Hepatic stellate cell (primary cell): ENCODE measurements around the gene GRAMD1A.
A peak's percentile ranks its signal among the peaks of the same experiment; 100 is the strongest.
"Not testable (repeated sequence)": the region's sequence is repeated elsewhere in the genome, so short reads cannot be mapped to it uniquely, and the experiment has no call there.

Source experiments
- DNase-seq: peaks from one replicate; pipeline ENCODE4 v3.0.0; 2011; ENCODE audit warnings: low spot score

GRAMD1A gene

DNA sequence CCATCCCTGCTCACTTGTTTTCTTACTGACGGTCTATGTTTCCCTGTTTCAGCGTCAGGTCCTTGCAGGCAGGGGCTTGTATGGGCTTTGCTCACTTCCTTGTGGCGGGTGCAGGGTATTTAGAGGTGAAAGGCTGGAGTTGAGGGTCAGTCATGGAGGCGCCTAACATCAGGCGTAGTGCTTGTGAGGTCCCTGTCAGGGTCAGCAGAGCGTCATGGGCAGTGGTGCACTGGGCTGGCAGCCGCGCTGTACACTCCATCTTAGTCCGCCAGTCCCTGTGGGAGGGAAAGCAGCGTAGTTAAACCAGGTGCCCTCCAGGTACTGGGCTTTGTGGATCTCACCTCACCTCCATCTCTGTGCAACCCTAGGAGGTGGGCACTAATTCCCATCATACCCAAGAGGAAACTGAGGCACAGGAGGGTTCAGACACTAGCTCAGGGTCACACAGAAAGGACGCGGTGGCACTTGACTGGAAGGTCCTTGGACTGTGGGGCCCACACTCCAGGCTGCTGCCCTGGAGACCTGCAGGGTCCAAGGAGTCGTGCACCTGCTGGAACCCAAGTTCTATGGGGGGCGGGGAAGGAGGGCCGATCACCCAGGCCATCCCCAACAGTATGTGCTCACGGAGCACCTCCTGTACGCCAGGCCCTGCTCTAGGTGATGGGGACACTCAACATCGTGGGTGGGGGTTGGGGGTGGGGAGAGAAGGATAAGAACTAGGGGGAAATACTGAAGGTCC is 4.6 kb downstream of the GRAMD1A start:
- no peak for DNase-seq

DNA sequence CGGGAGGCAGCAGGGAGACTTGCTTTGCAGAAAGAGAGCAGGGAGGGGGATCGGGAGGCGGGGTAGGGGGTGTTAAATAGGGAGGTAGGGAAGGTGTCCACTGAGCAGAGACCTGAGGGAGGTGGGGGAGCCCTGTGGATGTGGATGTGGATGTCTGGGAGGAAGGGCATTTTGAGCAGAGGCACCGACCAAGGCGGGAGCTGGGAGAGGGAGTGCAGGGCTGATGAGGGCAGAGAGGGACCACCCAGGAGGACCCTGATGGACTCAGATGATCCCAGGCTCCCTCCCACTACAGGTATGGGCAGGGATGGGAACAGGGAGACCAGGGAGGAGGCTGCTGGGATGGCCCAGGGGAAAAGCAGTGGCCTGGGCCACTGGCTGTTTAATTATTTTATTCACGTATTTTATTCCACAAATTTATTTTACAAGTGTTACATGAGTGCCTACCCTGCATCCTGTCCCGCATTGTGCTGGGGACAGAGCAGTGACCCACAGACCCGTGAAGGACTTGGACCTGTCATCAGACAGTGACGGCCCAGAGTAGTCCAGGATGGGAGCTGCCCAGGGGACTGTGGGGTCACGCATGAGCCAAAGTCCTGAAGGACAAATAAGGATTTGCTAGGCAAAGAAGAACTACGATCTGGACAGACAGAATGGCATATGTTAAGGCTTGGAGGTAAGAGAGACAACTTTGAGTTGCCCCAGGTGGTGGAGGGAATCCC is 5.3 kb downstream of the GRAMD1A start:
- DNase-seq: no peak

DNA sequence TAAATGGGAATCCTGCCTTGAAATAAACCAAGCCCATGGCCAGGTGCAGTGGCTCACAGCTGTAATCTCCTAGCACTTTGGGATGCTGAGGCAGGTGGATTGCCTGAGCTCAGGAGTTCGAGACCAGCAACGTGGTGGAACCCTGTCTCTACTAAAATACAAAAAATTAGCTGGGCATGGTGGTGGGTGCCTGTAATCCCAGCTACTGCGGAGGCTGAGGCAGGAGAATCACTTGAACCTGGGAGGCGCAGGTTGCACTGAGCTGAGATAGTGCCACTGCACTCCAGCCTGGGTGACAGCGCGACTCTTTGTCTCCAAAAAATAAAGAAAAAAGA is 5.9 kb downstream of the GRAMD1A start:
- not testable (repeated sequence) for DNase-seq

DNA sequence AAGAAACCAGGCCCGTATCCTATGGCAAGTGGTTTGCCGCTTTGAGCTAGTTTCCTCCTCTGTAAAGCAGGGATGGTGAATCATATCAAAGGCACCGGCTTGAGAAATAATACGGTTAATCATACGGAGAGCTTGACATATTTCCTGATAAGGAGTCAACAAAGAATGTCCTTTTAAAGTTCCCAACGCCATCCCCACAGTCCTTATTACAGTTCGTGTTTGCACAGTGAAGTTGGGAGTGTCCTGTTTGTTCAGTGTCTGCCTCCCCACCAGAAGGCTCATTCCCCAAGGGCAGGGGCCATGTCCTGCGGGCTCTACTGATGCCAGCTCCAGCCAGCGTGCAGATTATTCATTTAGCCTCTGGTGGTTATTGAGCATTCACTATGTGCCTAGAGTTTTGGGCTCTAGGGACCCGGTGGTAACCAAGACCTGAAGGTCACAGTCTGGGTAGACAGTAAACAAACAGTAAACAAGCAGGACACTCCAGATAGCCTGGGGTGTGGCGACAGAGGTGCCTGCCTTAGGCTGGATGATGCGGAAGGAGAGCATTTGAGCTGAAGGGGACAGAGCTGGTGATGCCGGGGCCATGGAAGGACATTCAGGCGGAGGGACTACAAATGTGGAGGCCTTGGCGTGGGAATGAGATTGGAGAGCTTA is 6.3 kb downstream of the GRAMD1A start:
- DNase-seq: peak; percentile 85

DNA sequence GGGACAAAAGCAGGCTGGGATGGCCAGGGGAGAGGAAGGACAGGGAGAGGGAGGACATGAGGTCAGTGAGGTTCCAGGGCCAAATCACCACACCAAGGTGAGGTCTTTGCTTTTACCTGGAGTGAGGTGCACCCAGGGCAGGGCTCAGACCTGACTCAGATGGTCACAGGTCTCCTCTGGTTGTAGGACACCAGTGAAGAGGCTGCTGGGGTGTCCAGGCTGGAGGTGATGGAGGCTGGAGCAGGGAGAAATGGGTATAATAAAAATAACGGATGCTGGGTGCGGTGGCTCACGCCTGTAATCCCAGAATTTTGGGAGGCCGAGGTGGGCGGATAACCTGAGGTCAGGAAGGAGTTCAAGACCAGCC is 6.9 kb downstream of the GRAMD1A start:
- no peak for DNase-seq

DNA sequence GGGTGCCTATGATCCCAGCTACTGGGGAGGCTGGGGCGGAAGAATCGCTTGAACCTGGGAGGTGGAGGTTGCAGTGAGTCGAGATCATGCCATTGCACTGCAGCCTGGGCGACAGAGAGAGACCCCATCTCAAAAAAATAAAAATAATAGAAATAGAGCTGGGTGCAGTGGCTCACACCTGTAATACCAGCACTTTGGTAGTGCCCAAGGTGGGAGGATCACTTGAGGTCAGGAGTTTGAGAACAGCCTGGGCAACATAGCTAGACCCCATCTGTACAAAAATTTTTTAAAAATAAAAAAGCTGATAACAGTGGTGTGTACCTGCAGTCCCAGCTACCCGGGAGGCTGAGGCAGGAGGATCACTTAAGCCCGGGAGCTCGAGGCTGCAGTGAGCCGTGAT is 7.3 kb downstream of the GRAMD1A start:
- not testable (repeated sequence) for DNase-seq

DNA sequence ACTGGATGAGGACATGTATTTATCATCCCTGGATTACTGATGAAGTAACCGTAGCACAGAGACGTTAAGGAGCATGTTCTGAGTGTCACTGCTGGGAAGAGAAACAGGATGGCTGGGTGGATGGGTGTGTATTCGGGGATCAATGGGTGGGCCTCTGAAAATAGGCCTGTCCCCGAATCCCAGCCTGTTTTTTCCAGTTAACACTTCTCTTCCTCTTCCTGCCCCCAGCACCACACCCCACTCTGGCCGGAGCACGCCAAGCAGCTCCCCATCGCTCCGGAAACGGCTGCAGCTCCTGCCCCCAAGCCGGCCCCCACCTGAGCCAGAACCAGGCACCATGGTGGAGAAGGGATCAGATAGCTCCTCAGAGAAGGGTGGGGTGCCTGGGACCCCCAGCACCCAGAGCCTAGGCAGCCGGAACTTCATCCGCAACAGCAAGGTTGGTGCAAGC is 8.8 kb downstream of the GRAMD1A start:
- DNase-seq: no peak

DNA sequence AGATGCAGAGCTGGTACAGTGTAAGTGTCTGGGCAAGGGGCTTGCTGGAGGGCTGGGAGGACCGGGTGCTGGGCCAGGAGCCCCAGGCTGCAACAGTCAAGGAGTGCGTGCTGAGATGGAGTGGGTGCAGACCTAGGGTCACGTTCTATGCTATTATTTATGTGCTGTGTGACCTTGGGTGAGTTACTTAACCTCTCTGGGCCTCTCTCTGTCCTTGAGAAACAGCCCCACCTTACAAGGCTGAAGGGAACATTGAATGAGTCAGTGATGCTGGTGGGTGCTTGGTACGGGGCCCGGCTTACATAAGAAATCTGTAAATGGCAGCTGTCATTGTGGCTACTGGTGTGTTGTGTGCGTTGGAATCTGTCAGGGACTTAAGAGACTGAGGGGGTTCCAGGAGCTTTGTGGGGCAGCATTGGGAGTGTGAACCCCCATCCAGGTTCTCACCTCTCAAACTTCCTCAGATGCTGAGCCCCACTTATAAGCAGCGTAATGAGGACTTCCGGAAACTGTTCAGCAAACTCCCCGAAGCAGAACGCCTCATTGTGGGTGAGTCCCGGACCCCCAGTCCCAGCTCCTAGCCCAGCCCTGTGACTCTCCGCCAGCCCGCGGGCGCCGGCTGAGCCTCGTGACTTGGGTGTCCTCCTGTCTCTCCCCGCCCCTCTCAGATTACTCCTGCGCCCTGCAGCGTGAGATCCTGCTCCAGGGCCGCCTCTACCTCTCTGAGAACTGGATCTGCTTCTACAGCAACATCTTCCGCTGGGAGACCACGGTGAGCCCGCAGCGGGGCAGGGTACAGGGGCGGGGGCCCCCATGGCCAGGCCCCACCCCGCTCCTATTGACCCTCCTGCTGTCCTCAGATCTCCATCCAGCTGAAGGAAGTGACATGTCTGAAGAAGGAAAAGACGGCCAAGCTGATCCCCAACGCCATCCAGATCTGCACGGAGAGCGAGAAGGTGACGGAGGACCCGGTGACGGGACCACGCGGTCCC is 9.6 kb downstream of the GRAMD1A start:
- no peak for DNase-seq

DNA sequence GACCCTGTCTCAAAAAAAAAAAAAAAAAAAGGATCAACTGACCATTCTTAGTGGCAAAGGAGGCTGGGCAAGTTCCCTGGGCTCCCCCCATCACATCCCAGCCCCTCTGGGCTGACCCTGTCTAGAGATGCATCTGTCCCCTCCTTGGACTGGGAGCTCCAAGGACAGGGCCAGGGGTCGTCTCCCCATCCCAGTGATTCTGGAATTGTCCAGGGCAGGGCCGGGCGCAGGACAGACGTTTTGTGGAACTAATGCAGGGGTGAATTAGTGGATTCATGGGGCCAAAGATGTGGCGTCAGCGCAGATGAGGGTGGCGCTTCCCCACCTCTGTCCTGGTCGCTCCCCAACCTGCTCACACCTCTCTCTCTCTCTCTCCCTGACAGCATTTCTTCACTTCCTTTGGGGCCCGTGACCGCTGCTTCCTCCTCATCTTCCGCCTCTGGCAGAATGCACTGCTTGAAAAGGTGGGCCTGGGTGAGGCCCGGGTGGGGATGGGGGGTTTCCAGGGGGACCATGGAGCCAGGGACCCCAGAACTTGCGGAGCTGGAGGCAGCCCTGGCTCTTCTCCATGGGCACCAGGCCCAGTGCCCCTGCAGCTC is 11.1 kb downstream of the GRAMD1A start:
- DNase-seq: no peak

DNA sequence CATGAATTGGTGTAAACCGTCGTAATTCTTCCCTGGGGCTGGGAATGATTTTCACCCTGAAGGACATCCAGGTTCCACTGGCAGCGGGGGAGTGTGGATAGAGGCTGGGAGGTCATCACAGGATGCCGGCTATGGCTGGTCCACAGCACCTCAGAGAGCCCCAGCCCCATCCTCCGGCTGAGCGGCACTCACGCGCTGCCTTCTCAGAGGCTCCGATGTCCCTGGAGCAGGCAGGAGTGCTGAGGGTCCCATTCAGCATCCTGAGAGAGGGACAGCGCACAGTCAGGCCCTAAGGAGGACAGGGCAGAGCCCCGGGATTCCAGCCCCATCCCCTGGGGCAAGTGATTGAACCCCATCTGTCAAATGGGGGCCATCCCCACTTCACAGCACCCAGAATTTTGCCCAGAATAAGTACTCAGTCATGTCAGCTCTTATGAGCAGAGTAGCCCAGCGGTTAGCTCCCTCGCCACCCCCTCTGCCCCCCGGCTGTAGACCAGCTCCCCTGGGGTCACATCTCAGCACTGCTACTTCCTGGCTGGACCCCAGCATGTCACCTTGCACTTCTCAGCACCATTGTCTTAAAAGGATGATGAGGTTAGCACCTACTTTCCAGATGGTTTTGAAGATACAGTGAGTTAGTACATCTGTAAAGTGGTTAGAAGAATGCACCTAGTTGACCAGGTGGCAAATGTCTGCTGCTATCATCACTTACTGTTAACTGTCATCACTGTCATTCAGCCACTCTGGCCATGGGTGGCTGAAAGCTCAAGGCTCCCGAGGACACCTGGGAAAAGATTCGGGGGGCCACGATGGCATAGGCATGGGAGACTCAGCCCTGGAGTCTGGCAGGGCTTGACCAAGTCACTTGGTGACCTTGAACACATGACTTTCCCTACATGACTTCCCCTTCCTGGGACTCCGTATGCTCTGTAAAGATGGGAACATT is 11.9 kb downstream of the GRAMD1A start:
- no peak for DNase-seq

DNA sequence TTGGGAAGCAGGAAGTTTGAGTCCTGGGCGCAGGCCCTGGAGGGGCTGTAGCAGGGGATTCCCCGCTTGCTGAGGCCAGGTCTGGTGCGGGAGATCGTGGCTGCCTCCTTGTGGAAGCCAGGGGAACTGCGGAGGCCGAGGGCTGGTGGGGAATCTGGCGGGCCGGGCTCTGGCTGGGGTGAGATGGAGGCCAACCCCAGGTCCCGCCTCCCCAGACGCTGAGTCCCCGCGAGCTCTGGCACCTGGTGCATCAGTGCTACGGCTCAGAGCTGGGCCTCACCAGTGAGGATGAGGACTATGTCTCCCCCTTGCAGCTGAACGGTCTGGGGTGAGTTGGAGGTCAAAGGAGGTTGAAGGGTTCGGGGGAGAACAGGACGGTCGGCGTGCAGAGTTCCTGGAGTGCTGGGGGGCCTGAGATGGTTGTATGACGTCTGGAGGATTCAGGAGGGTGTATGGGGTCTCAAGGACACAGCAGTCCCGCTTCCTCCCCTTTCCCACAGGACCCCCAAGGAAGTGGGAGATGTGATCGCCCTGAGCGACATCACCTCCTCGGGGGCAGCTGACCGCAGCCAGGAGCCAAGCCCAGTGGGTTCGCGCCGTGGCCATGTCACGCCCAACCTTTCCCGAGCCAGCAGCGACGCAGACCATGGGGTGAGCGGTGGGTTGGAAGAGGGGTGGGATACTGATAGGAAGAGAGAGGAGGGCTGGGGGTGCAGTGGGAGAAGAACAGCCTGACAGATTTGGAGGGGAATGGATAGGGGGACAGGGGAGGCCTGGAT is 13.1 kb downstream of the GRAMD1A start:
- DNase-seq: peak; percentile 86

DNA sequence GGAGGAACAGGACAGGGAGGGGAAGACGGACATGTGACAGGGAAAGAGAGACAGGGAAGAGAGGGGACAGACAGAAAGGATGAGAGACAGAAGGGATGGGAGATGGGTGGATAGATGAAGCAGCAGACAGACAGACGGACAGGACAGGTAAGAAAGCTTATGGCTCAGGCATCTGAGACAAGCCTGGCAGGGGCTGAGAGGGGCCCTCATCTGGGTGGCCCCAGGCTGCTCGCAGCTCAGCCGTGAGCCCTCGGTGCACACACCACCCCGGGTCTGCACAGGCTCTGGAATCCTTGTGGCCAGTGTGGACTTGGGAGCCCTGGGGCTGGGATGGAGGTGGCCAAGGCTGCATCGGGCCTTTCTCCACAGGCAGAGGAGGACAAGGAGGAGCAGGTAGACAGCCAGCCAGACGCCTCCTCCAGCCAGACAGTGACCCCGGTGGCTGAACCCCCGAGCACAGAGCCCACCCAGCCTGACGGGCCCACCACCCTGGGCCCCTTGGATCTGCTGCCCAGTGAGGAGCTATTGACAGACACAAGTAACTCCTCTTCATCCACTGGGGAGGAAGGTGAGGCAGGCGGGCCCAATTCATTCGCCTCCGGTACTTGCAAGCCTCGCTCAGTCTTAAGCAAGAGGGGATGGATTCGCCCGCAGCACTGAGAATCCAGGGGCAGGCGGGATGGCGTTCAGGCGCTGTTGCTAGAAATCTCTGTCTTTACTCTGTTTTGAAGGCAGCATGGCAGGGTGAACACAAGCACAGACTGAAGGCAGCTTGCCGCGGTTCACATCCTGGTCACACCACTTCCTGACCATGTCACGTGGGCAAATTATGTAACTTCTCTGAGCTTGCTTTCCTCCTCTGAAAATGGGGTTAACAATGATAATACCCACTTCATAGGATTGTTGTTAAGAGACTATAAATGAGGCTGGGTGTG is 14.0 kb downstream of the GRAMD1A start:
- no peak for DNase-seq

DNA sequence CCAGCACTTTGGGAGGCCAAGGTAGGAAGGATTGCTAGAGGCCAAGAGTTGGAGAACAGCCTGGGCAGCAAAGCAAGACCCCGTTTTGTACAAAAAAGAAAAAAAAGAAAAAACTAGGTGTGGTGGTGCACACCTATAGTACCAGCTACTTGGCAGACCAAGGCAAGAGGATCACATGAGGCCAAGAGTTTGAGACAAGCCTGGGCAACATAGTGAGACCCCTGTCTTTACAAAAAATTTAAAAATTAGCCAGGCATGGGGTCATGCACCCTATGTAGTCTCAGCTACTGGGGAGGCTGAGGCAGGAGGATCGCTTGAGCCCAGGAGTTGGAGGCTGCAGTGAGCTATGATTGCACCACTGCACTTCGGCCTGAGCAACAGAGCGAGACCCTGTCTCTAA is 14.7 kb downstream of the GRAMD1A start:
- not testable (repeated sequence) for DNase-seq

DNA sequence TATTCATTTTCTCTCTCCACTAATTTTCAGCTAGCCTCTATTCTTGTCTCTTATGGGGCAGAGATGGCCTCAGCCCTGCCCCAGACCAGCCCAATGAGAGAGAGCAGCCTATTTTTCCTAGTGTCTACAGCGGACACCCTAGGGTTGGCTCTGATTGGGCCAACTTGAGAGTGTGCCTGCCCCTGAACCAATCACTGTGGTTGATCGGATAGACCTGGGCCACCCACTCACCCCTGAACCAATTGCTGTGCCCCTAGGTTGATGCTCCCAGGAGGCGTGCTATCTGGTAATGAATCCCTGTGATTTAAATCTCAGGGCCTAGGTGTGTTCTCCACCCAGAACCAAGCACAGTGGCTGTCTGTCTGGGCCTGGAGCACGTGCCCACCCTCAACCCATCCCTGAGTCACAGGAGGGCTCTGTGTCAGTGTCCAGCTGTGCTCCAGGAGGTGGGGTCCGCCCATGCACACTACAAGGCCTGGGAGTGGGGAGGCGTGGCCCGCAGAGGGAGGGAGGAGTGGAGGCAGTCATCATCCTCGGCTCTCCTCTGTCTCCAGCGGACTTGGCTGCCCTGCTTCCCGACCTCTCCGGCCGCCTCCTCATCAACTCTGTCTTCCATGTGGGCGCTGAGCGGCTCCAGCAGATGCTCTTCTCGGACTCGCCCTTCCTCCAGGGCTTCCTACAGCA is 15.3 kb downstream of the GRAMD1A start:
- DNase-seq: peak; percentile 77

DNA sequence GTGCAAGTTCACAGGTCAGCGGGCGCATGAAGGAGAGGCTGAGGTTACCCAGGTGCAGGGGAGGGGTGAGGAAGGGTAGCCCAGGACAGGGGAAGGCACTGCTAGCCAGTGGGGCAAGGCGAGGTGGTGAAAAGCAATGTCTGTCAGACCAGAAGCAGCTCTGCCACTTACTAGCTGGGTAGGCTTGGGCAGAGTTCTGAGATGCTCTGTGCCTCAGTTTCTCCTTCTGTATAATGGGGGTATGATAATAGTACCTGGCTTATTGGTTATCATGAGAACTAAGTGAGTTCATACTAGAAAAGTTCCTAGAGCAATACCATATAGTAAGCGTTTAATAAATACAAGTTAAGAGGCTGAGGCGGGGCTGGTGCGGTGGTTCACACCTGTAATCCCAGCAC is 15.8 kb downstream of the GRAMD1A start:
- no peak for DNase-seq

DNA sequence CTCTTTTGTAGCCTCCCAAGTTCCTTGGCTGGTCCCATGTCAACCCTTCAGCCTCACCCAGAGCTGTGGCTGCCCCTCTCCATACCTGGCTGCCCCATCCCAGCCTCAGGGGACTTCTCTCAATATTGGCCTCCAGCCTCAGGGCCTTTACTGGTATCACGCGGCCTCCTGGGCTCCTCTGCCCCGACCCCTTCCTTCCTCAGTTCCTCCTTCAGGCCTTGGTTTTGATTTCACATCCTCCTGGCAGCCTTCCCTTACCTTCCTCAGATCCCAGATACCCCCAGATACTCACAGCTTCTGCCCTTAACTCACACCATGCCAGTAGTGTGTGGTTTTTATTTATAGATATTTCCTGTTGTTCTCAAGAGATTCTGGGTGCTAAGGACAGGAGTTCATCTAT is 17.4 kb downstream of the GRAMD1A start:
- DNase-seq: no peak

DNA sequence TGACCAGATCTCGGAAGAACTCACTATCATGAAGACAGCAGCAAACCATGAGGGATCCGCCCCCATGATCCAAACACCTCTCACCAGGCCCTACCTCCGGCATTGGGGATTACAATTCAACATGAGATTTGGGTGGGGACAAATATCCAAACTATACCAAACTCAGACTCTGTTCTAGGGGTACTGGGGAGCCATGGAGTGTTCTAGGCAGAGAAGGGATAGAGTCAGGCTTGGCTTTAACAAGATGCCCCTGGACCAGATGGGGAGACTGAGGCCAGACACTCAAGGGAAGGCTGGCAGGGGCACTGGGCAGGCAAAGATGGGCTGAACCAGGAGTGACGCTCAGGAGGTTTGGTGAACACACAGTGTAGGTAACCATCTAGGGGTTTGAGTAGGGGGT is 18.3 kb downstream of the GRAMD1A start:
- DNase-seq: no peak

DNA sequence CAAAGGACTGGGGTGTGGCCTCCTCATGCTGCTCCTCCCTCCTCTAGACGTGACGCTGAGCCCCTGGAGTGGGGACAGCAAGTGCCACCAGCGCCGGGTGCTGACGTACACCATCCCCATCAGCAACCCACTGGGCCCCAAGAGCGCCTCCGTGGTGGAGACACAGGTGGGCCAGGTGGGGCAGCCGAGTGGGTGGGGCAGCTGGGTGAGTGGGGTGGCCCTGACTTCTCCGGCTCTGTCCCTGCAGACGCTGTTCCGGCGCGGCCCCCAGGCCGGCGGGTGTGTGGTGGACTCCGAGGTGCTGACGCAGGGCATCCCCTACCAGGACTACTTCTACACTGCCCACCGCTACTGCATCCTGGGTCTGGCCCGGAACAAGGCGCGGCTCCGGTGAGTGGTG is 19.0 kb downstream of the GRAMD1A start:
- no peak for DNase-seq
